Keratinocyte (primary cell): Measurements from ENCODE around the gene LRRC10B. TPM values are rescaled to one million over a fixed set of nuclear protein-coding genes. Genes with fewer than 3 reads are reported as not detected.

Experiments
- DNase-seq: peaks from one replicate; pipeline ENCODE4 v3.0.0-alpha.2; 2011; ENCODE audit warnings: low read depth, missing footprints, low spot score
- FAIRE-seq: peaks from 2 replicates; lab custom pipeline; 2011; peaks lifted over from hg19 to GRCh38; lab: Jason Lieb, UNC
- H2AFZ ChIP-seq: 2 replicates; pipeline ENCODE4 v1.6.0; 2012; ENCODE audit warnings: low read length, control low read depth, inconsistent platforms; ENCODE audit not compliant: control insufficient read depth
- H3K27ac ChIP-seq: 2 replicates; pipeline ENCODE4 v1.5.1; 2011; ENCODE audit warnings: low read length; ENCODE audit not compliant: control insufficient read depth, insufficient read depth
- H3K27me3 ChIP-seq: 3 replicates; pipeline ENCODE4 v1.6.0; 2011; ENCODE audit warnings: low read length; ENCODE audit not compliant: control insufficient read depth, insufficient read depth; ENCODE audit errors: extremely low read depth
- H3K36me3 ChIP-seq, 2 experiments: 2 replicates in 1 of 2; 3 replicates in 1 of 2; pipeline ENCODE4 v1.5.1; 2011; ENCODE audit warnings: low read length in 2 of 2, mild to moderate bottlenecking in 1 of 2; ENCODE audit not compliant: control insufficient read depth in 2 of 2, insufficient read depth in 2 of 2; ENCODE audit errors: extremely low read depth in 1 of 2
- H3K4me1 ChIP-seq: 3 replicates; pipeline ENCODE4 v1.5.1; 2011; ENCODE audit warnings: low read length; ENCODE audit not compliant: control insufficient read depth, insufficient read depth; ENCODE audit errors: extremely low read depth
- H3K4me2 ChIP-seq: 3 replicates; pipeline ENCODE4 v1.6.0; 2011; ENCODE audit warnings: low read depth, low read length; ENCODE audit not compliant: control insufficient read depth, insufficient read depth; ENCODE audit errors: extremely low read depth
- H3K4me3 ChIP-seq, 3 experiments: fragments of 200-600 bp in 1 of 3; sonication (generic) in 1 of 3; 2 replicates in 2 of 3; 3 replicates in 1 of 3; pipeline ENCODE4 v1.5.1; 2011 to 2016; ENCODE audit warnings: low read length in 3 of 3, mild to moderate bottlenecking in 3 of 3, control low read depth in 2 of 3, inconsistent platforms in 1 of 3, low read depth in 1 of 3, mixed read lengths in 1 of 3, mixed run types in 1 of 3, moderate library complexity in 1 of 3; ENCODE audit not compliant: control insufficient read depth in 2 of 3, insufficient read depth in 2 of 3; ENCODE audit errors: extremely low read depth in 1 of 3
- H3K79me2 ChIP-seq: 2 replicates; pipeline ENCODE4 v1.6.0; 2012; ENCODE audit warnings: low read length; ENCODE audit not compliant: control insufficient read depth, insufficient read depth
- H3K9ac ChIP-seq: 3 replicates; pipeline ENCODE4 v1.6.0; 2011; ENCODE audit warnings: low read length; ENCODE audit not compliant: control insufficient read depth, insufficient read depth; ENCODE audit errors: extremely low read depth
- H3K9me1 ChIP-seq: 3 replicates; pipeline ENCODE4 v1.6.0; 2011; ENCODE audit warnings: low read length; ENCODE audit not compliant: control insufficient read depth, insufficient read depth; ENCODE audit errors: extremely low read depth
- H3K9me3 ChIP-seq: 2 replicates; pipeline ENCODE4 v1.5.1; 2012; ENCODE audit warnings: low read depth, low read length; ENCODE audit not compliant: control insufficient read depth
- H4K20me1 ChIP-seq: 3 replicates; pipeline ENCODE4 v1.6.0; 2011; ENCODE audit warnings: low read length; ENCODE audit not compliant: control insufficient read depth, insufficient read depth; ENCODE audit errors: extremely low read depth
- CTCF ChIP-seq, 3 experiments: IDR thresholded peaks in 1 of 3; conservative IDR thresholded peaks in 1 of 3; optimal IDR thresholded peaks in 1 of 3; 2 replicates in 2 of 3; 3 replicates in 1 of 3; pipeline versions ENCODE3 to v1.5.1; 2011; ENCODE audit warnings: low read length in 3 of 3, mild to moderate bottlenecking in 3 of 3, moderate library complexity in 2 of 3, control low read depth in 1 of 3, inconsistent platforms in 1 of 3; ENCODE audit not compliant: insufficient read depth in 2 of 3; ENCODE audit errors: extremely low read depth in 1 of 3
- EZH2 ChIP-seq: IDR thresholded peaks from one replicate; pipeline ENCODE4 v1.6.1; 2012; ENCODE audit warnings: inconsistent platforms, mild to moderate bottlenecking, low read length, moderate library complexity
- dilution Hi-C: fragments of 300-500 bp; cut with MboI; formaldehyde crosslinking; loops from one replicate; pipeline ENCODE4 v1.7.0; 2020; ENCODE audit warnings: low sequenced_read_pairs; ENCODE audit not compliant: extremely low pct_ligation_motif_present
- polyA plus RNA-seq, 5 experiments: library from polyadenylated mRNA; depleted of rRNA in 3 of 5; stranded (reverse) in 3 of 5; stranded (forward) in 1 of 5; unstranded in 1 of 5; fragments of >200 nt; gene quantifications; 1 replicate in 1 of 5; 2 replicates in 3 of 5; 3 replicates in 1 of 5; pipeline versions ENCODE4 v1.2.1 to v1.2.3, GENCODE V29; 2011 to 2012; ENCODE audit warnings: missing spikeins in 2 of 5, low read depth in 1 of 5, low replicate concordance in 1 of 5

The LRRC10B gene
- polyA plus RNA-seq, 1 donor (not counting 4 experiments of a cell fraction or from before 2014, with no cell fraction given), result not detected

GRCh38 chr11:61533039-61533375 is 24.5 kb downstream of the LRRC10B start:
- H3K4me2 ChIP-seq, result no peak overlapping the region
- no peaks in the 10 kb centered on the region for H3K9me3 ChIP-seq
- no peak overlapping the region for H3K27ac ChIP-seq
- no peaks in the 10 kb centered on the region for H3K9me1 ChIP-seq
- no peak overlapping the region for H2AFZ ChIP-seq
- H3K4me1 ChIP-seq, result no peaks in the 10 kb centered on the region
- H3K79me2 ChIP-seq, result no peaks in the 10 kb centered on the region
- no peaks in the 10 kb centered on the region for H3K36me3 ChIP-seq
- no peak overlapping the region for H3K9ac ChIP-seq
- dilution Hi-C loops, result no loop called here
- DNase-seq (no peak), FAIRE-seq (no peak)
- no peak for TF ChIP-seq CTCF (optimal IDR thresholded peaks at IDR 0.05 in 1 of 3, IDR thresholded peaks at IDR 0.05 in 1 of 3, conservative IDR thresholded peaks at IDR 0.05 in 1 of 3; ENCODE audit: extremely low read depth in 1 of 3, insufficient read depth in 2 of 3, low read length in 3 of 3)
- no peak for TF ChIP-seq EZH2
- H3K27me3 ChIP-seq, result peaks cover 14% of the 10 kb centered on the region
- no peaks in the 10 kb centered on the region for H4K20me1 ChIP-seq
- no peak overlapping the region for H3K4me3 ChIP-seq

GRCh38 chr11:61533401-61533800 is 24.9 kb downstream of the LRRC10B start:
- no peak for DNase-seq
- H3K27ac ChIP-seq, result no peak overlapping the region
- H3K4me1 ChIP-seq, result no peaks in the 10 kb centered on the region
- H3K79me2 ChIP-seq, result no peaks in the 10 kb centered on the region
- H3K4me3 ChIP-seq, result no peak overlapping the region
- peaks cover 14% of the 10 kb centered on the region for H3K27me3 ChIP-seq
- no peaks in the 10 kb centered on the region for H4K20me1 ChIP-seq
- H3K9me1 ChIP-seq, result no peaks in the 10 kb centered on the region
- no peak overlapping the region for H3K4me2 ChIP-seq
- TF ChIP-seq EZH2 (no peak), CTCF (optimal IDR thresholded peaks at IDR 0.05 in 1 of 3, IDR thresholded peaks at IDR 0.05 in 1 of 3, conservative IDR thresholded peaks at IDR 0.05 in 1 of 3; ENCODE audit: extremely low read depth in 1 of 3, insufficient read depth in 2 of 3, low read length in 3 of 3) (no peak)
- no peak overlapping the region for H3K9ac ChIP-seq
- no peak for FAIRE-seq
- no peak overlapping the region for H2AFZ ChIP-seq
- H3K36me3 ChIP-seq, result no peaks in the 10 kb centered on the region
- dilution Hi-C loops, result no loop called here
- H3K9me3 ChIP-seq, result no peaks in the 10 kb centered on the region
